GM18507 (cell line): ENCODE results near the gene SUGP2.

Source experiments
- DNase-seq: peaks from one replicate; pipeline ENCODE4 v3.0.0; 2011; ENCODE audit warnings: low read depth; ENCODE audit not compliant: insufficient read length; ENCODE audit errors: extremely low spot score
- FAIRE-seq: peaks from 2 replicates; lab custom pipeline; 2011; peaks lifted over from hg19 to GRCh38; lab: Jason Lieb, UNC

Gene SUGP2

GRCh38 chr19:19033426-19034203 lies at the start of gene SUGP2, which contains the start of gene ARMC6:
Gene SUGP2, minus strand, starts transcription at chr19:19033517. Its CDS starts 2,446 bp downstream, at chr19:19031071.
Gene ARMC6, plus strand, starts transcription at chr19:19033603. Its CDS starts 607 bp downstream, at chr19:19034210.
- peak; percentile 97 for DNase-seq
- FAIRE-seq, result peak; percentile 76

- DNase-seq, result no peak
Measured at GRCh38 chr19:19081642-19082151, 48.4 kb upstream of the SUGP2 start.

GRCh38 chr19:19079571-19079970 lies 46.3 kb upstream of the SUGP2 start:
- FAIRE-seq (no peak), DNase-seq (no peak)

More at GRCh38 chr19:19081642-19082151, 48.4 kb upstream of the SUGP2 start:
- no peak for FAIRE-seq

GRCh38 chr19:19078801-19079200 lies 45.5 kb upstream of the SUGP2 start:
- DNase-seq (no peak), FAIRE-seq (no peak)

GRCh38 chr19:19077103-19077502 lies 43.8 kb upstream of the SUGP2 start:
- no peak for DNase-seq

GRCh38 chr19:19076476-19076875 lies 43.2 kb upstream of the SUGP2 start:
- DNase-seq (no peak), FAIRE-seq (no peak)

More at GRCh38 chr19:19077103-19077502, 43.8 kb upstream of the SUGP2 start:
- no peak for FAIRE-seq

- DNase-seq, result no peak
- FAIRE-seq, result no peak
Measured at GRCh38 chr19:19075126-19075525, 41.8 kb upstream of the SUGP2 start.

- FAIRE-seq (no peak), DNase-seq (no peak)
Measured at GRCh38 chr19:19074196-19074882, 41.0 kb upstream of the SUGP2 start.

GRCh38 chr19:19071897-19072296 lies 38.6 kb upstream of the SUGP2 start:
- DNase-seq (no peak), FAIRE-seq (no peak)

GRCh38 chr19:19068659-19069654 lies 35.6 kb upstream of the SUGP2 start:
- FAIRE-seq (peak; percentile 21), DNase-seq (peak; percentile 22)

- FAIRE-seq (no peak), DNase-seq (no peak)
Measured at GRCh38 chr19:19067276-19068072, 34.2 kb upstream of the SUGP2 start.

GRCh38 chr19:19064811-19065745 lies 31.8 kb upstream of the SUGP2 start:
- DNase-seq (no peak), FAIRE-seq (no peak)

GRCh38 chr19:19064098-19064722 lies 30.9 kb upstream of the SUGP2 start:
- DNase-seq (peak; percentile 51), FAIRE-seq (no peak)

- peak; percentile 99 for FAIRE-seq
Measured at GRCh38 chr19:19063183-19064097, 30.1 kb upstream of the SUGP2 start, which contains the start of gene SLC25A42. Gene SLC25A42, plus strand, starts transcription at chr19:19063994. Its CDS starts 32,131 bp downstream, at chr19:19096125.

GRCh38 chr19:19062454-19063182 lies 29.3 kb upstream of the SUGP2 start:
- no peak for FAIRE-seq
- no peak for DNase-seq

More at GRCh38 chr19:19063183-19064097, 30.1 kb upstream of the SUGP2 start, which contains the start of gene SLC25A42:
- DNase-seq, result peak; percentile 100
